Psoas muscle (tissue), 8 donors: Measurements from ENCODE around the gene CHMP5. TPM values are rescaled to one million over a fixed set of nuclear protein-coding genes. Genes with fewer than 3 reads are reported as not detected.

Experiments used
- ATAC-seq, 4 donors: fragments of 200-7000 bp; cut with Tn5 transposase; one replicate each; pipeline ENCODE4 v1.9.1; 2020; ENCODE audit warnings: moderate library complexity in 3 of 4, mild to moderate bottlenecking in 2 of 4
- DNase-seq, 2 donors: peaks; one replicate each; pipeline ENCODE4 v3.0.0-alpha.2; 2020
- H3K27ac ChIP-seq: fragments of 200-600 bp; one replicate; pipeline ENCODE4 v1.8.0; 2022
- H3K27me3 ChIP-seq, 3 donors: fragments of 200-600 bp in 1 of 3; one replicate each; pipeline versions ENCODE4 v1.6.1 to v1.8.0; 2013 to 2022; ENCODE audit warnings: low read length in 2 of 3, mild to moderate bottlenecking in 2 of 3, moderate library complexity in 1 of 3; ENCODE audit not compliant: insufficient read depth in 3 of 3
- H3K36me3 ChIP-seq, 2 donors: fragments of 200-600 bp in 1 of 2; one replicate each; pipeline versions ENCODE4 v1.6.1 to v1.8.0; 2013 to 2022; ENCODE audit warnings: low read depth in 1 of 2, mild to moderate bottlenecking in 1 of 2, moderate library complexity in 1 of 2; ENCODE audit not compliant: insufficient read depth in 1 of 2
- H3K4me1 ChIP-seq: fragments of 200-600 bp; one replicate; pipeline ENCODE4 v1.8.0; 2022
- H3K4me3 ChIP-seq: fragments of 200-600 bp; one replicate; pipeline ENCODE4 v1.8.0; 2022; ENCODE audit warnings: mild to moderate bottlenecking
- H3K9me3 ChIP-seq: fragments of 200-600 bp; one replicate; pipeline ENCODE4 v1.8.0; 2022
- CTCF ChIP-seq: fragments of 200-600 bp; IDR thresholded peaks from one replicate; pipeline ENCODE4 v1.8.0; 2022; ENCODE audit warnings: antibody characterized with exemption
- WGBS, 3 donors: extraction: QIAGEN DNeasy Blood & Tissue Kit; methylation state at CpG; one replicate each; pipeline versions ENCODE4 v1.1.6 to v1.1.7; 2013; 5-methylcytosine and 5-hydroxymethylcytosine counted together
- intact Hi-C, 2 donors: fragments of 100-400 bp; cut with DNase I; formaldehyde crosslinking; loops; one replicate each; pipeline versions ENCODE4 v1.11.0 to v1.14.2; 2022
- polyA plus RNA-seq, 3 donors: library from polyadenylated mRNA; stranded (reverse); fragments of 200-250 nt; gene quantifications; one replicate each; pipeline ENCODE4 v1.2.3, GENCODE V29; 2013
- total RNA-seq, 4 donors: library from RNA; stranded (reverse); fragmentation: NEBNext Ultra II Directional in 2 of 4; extraction: Animal tissue kit (Norgen Biotek cat#: 25700) in 2 of 4; gene quantifications; one replicate each; pipeline versions ENCODE4 v1.2.1 to v1.2.4, GENCODE V29; 2021 to 2023
- donor health status: healthy with polysubstance abuse.
- donor health status: DM: no; HTN: no; CAD: no; lungs with moderate emphysema.
- donor health status: Bipolar disorder and iron deficiency.
- donor health status: healthy.
- donor health status: DM: yes; HTN: yes; CAD: no.
- donor health status: DM: no; HTN: no; CAD: no.
- donor health status: DM: no; HTN: no; CAD: no.
- donor health status: DM: yes; HTN: yes; CAD: no.

The CHMP5 gene
- total and polyA plus RNA-seq, 7 donors: 28.7 to 80.4 (median 38.3) TPM

- no peaks in the 10 kb centered on the region for H3K9me3 ChIP-seq
- WGBS, 3 donors: 0 to 2% (median 0%) methylated on average over 13 to 14 of the region's 14 CpGs
- no peaks in the 10 kb centered on the region for H3K27me3 ChIP-seq
- peaks cover 48% of the 10 kb centered on the region for H3K4me1 ChIP-seq
- intact Hi-C loops: loop anchor here (5.0 kb wide), 2 partner anchors 37 to 182 kb away; partner anchors contain the start of gene NOL6 (in 1 of the 2)
- DNase-seq (no peak), ATAC-seq (peak; percentile 44 to 70 (median 51))
- peaks cover 4 to 42% of the 10 kb centered on the region in 2 donors for H3K36me3 ChIP-seq
- peak overlapping the region; percentile 83 for H3K4me3 ChIP-seq
- no peak for TF ChIP-seq CTCF
- H3K27ac ChIP-seq: peak overlapping the region; percentile 99
Measured at GRCh38 chr9:33289936-33290246, 25.0 kb downstream of the CHMP5 start.

- DNase-seq: peak; percentile 99
- Histone ChIP-seq H3K27ac (peak within 1 kb of the TSS; percentile 99), H3K36me3 (peaks cover 4 to 43% of the 10 kb centered on the region in 2 donors), H3K4me3 (peak within 1 kb of the TSS; percentile 83), H3K27me3 (no peaks in the 10 kb centered on the region), H3K9me3 (no peaks in the 10 kb centered on the region), H3K4me1 (peaks cover 54% of the 10 kb centered on the region)
- no peak for TF ChIP-seq CTCF
- WGBS, 3 donors: 0% methylated on average over 62 to 63 of the region's 63 CpGs
- peak; percentile 88 to 92 (median 90) for ATAC-seq
- intact Hi-C loops: loop anchor here (5.0 kb wide), 2 partner anchors 37 to 182 kb away; partner anchors contain the start of gene NOL6 (in 1 of the 2)
Measured at GRCh38 chr9:33290247-33291030, 25.6 kb downstream of the CHMP5 start, which contains the start of gene NFX1. NFX1 (plus strand) TSS chr9:33290516; CDS start chr9:33290573, 57 bp downstream.

GRCh38 chr9:33291031-33291397 is 26.2 kb downstream of the CHMP5 start:
- no peaks in the 10 kb centered on the region for H3K9me3 ChIP-seq
- TF ChIP-seq CTCF: no peak
- peak overlapping the region; percentile 83 for H3K4me3 ChIP-seq
- peak overlapping the region; percentile 99 for H3K27ac ChIP-seq
- 10 to 18% (median 17%) methylated on average over 7 of the region's 7 CpGs for WGBS, 3 donors
- H3K27me3 ChIP-seq: no peaks in the 10 kb centered on the region
- ATAC-seq: no peak
- intact Hi-C loops: loop anchor here (5.0 kb wide), 2 partner anchors 36 to 181 kb away; partner anchors contain the start of gene NOL6 (in 1 of the 2)
- peaks cover 4 to 43% of the 10 kb centered on the region in 2 donors for H3K36me3 ChIP-seq
- no peak for DNase-seq
- peaks cover 60% of the 10 kb centered on the region for H3K4me1 ChIP-seq

- peak overlapping the region; percentile 99 for H3K27ac ChIP-seq
- TF ChIP-seq CTCF: no peak
- no peak for DNase-seq
- 78 to 90% (median 87%) methylated on average over 5 of the region's 5 CpGs for WGBS, 3 donors
- peak overlapping the region; percentile 83 for H3K4me3 ChIP-seq
- no peak for ATAC-seq
- peaks cover 65% of the 10 kb centered on the region for H3K4me1 ChIP-seq
- H3K36me3 ChIP-seq: peaks cover 4 to 47% of the 10 kb centered on the region in 2 donors
- no peaks in the 10 kb centered on the region for H3K27me3 ChIP-seq
- no peaks in the 10 kb centered on the region for H3K9me3 ChIP-seq
- intact Hi-C loops: loop anchor here (5.0 kb wide), 2 partner anchors 35 to 180 kb away; partner anchors contain the start of gene NOL6 (in 1 of the 2)
Measured at GRCh38 chr9:33291901-33292300, 27.1 kb downstream of the CHMP5 start.
